Amygdala (tissue), 56 donors: ENCODE data around the gene HSPA1L.
"Not testable (repeated sequence)": the region's sequence is repeated elsewhere in the genome, so short reads cannot be mapped to it uniquely, and the experiment has no call there.

Source experiments
- DNase-seq, 56 donors: peaks; one replicate each; lab custom pipeline; 2025; lab: John Stamatoyannopoulos, UW

HSPA1L gene

GRCh38 chr6:31817929-31818511 lies 2.9 kb upstream of the HSPA1L start:
- peak in 12 of 56 donors; percentile 11 to 75 (median 48) for DNase-seq

- DNase-seq: peak in 18 of 56 donors; percentile 7 to 71 (median 34)
Observed at GRCh38 chr6:31817133-31817928, 2.2 kb upstream of the HSPA1L start.

GRCh38 chr6:31814677-31815024 lies 432 bp downstream of the HSPA1L start:
- peak in 55 of 56 donors; percentile 63 to 97 (median 90) for DNase-seq

GRCh38 chr6:31813465-31813849 lies 1.6 kb downstream of the HSPA1L start:
- DNase-seq: no peak

- no peak for DNase-seq
Observed at GRCh38 chr6:31811645-31812044, 3.4 kb downstream of the HSPA1L start.

GRCh38 chr6:31808599-31808998 lies 6.5 kb downstream of the HSPA1L start:
- DNase-seq: not testable (repeated sequence)

GRCh38 chr6:31806470-31807272 lies 8.4 kb downstream of the HSPA1L start, which contains the start of gene LSM2:
LSM2 (minus strand) TSS chr6:31806966; CDS start chr6:31806757, 209 bp downstream.
- peak; percentile 52 to 98 (median 94) for DNase-seq

- DNase-seq: no peak
Observed at GRCh38 chr6:31805939-31806469, 9.1 kb downstream of the HSPA1L start.

- not testable (repeated sequence) for DNase-seq
Observed at GRCh38 chr6:31801031-31801927, 13.8 kb downstream of the HSPA1L start.

GRCh38 chr6:31799781-31800180 lies 15.3 kb downstream of the HSPA1L start:
- DNase-seq: no peak

- no peak for DNase-seq
Observed at GRCh38 chr6:31797588-31797987, 17.5 kb downstream of the HSPA1L start.

GRCh38 chr6:31796993-31797385 lies 18.1 kb downstream of the HSPA1L start:
- DNase-seq: no peak

GRCh38 chr6:31795616-31796298 lies 19.3 kb downstream of the HSPA1L start, which contains the start of gene VARS1:
VARS1 (minus strand) TSS chr6:31795752; CDS start chr6:31795217, 535 bp downstream.
- peak in 54 of 56 donors; percentile 47 to 89 (median 80) for DNase-seq

- DNase-seq: peak in 4 of 56 donors; percentile 58 to 63 (median 59)
Observed at GRCh38 chr6:31794866-31795615, 20.0 kb downstream of the HSPA1L start.

- peak in 1 of 56 donors; percentile 8 for DNase-seq
Observed at GRCh38 chr6:31794294-31794865, 20.7 kb downstream of the HSPA1L start.

GRCh38 chr6:31793927-31794245 lies 21.2 kb downstream of the HSPA1L start:
- DNase-seq: not testable (repeated sequence)

GRCh38 chr6:31792761-31793171 lies 22.3 kb downstream of the HSPA1L start:
- no peak for DNase-seq

- no peak for DNase-seq
Observed at GRCh38 chr6:31792090-31792374, 23.1 kb downstream of the HSPA1L start.
